ENCODE results near the gene ZC3H4. TPM values are rescaled to one million over a fixed set of nuclear protein-coding genes. Genes with fewer than 3 reads are reported as not detected.
A peak's percentile ranks its signal among the peaks of the same experiment; 100 is the strongest.

Gene ZC3H4
- total RNA-seq, 2 experiments from 2014 or later = 68.5 to 70.2 TPM

- TF ChIP-seq CTCF (IDR thresholded peaks at IDR 0.05) = no peak
- POLR2A ChIA-PET = interaction anchor here (0.6 to 9.4 kb wide), 17 partner anchors 9 to 500 kb away, joined by 3 to 182 read pairs (median 3); partner anchors contain the start of genes CCDC9 and SAE1
- peaks cover 53% of the 10 kb centered on the region for H3K36me3 Mint-ChIP-seq (ENCODE audit: low read depth)
- peak overlapping the region; percentile 99 for H3K27ac Mint-ChIP-seq
- peak overlapping the region; percentile 89 for H3K4me3 Mint-ChIP-seq
- ATAC-seq (no peak), DNase-seq (peak; percentile 68)
- CTCF ChIA-PET = interaction anchor here (0.9 kb wide), 1 partner anchor 17 kb away, joined by 3 read pairs; no protein-coding TSS in a partner anchor
- H3K27me3 Mint-ChIP-seq = no peaks in the 10 kb centered on the region
- H3K9me3 Mint-ChIP-seq = no peaks in the 10 kb centered on the region
- H3K4me1 Mint-ChIP-seq (ENCODE audit: low read depth) = peaks cover 45% of the 10 kb centered on the region
- intact Hi-C loops (cut with micrococcal nuclease) = no loop called here
Observed at GRCh38 chr19:47111006-47111621, 2.5 kb downstream of the ZC3H4 start.

GRCh38 chr19:47110521-47111005 is 3.0 kb downstream of the ZC3H4 start:
- Mint-ChIP-seq H3K36me3 (ENCODE audit: low read depth) (peaks cover 59% of the 10 kb centered on the region), H3K27me3 (no peaks in the 10 kb centered on the region), H3K9me3 (no peaks in the 10 kb centered on the region), H3K4me3 (peak overlapping the region; percentile 89), H3K4me1 (ENCODE audit: low read depth) (peaks cover 50% of the 10 kb centered on the region), H3K27ac (peak overlapping the region; percentile 99)
- no peak for TF ChIP-seq CTCF (IDR thresholded peaks at IDR 0.05)
- intact Hi-C loops (cut with micrococcal nuclease) = no loop called here
- ATAC-seq (no peak), DNase-seq (peak; percentile 64)
- POLR2A ChIA-PET = interaction anchor here (0.6 to 9.4 kb wide), 13 partner anchors 9 to 220 kb away, joined by 3 to 182 read pairs (median 4); partner anchors contain the start of gene CCDC9
- CTCF ChIA-PET = interaction anchor here (0.8 to 2.5 kb wide), 4 partner anchors 19 to 115 kb away, joined by 3 to 12 read pairs (median 3); no protein-coding TSS in a partner anchor

- Mint-ChIP-seq H3K4me1 (ENCODE audit: low read depth) (peaks cover 55% of the 10 kb centered on the region), H3K36me3 (ENCODE audit: low read depth) (peaks cover 60% of the 10 kb centered on the region), H3K27ac (peak overlapping the region; percentile 99), H3K9me3 (no peaks in the 10 kb centered on the region), H3K4me3 (peak overlapping the region; percentile 89), H3K27me3 (no peaks in the 10 kb centered on the region)
- TF ChIP-seq CTCF (IDR thresholded peaks at IDR 0.05) = no peak
- POLR2A ChIA-PET = interaction anchor here (0.6 to 9.4 kb wide), 10 partner anchors 8 to 219 kb away, joined by 3 to 182 read pairs (median 4); partner anchors contain the start of gene CCDC9
- intact Hi-C loops (cut with micrococcal nuclease) = loop anchor here (2.0 kb wide), 1 partner anchor 15 kb away; no protein-coding TSS in a partner anchor
- DNase-seq (peak; percentile 83), ATAC-seq (no peak)
- CTCF ChIA-PET = interaction anchor here (0.6 to 2.5 kb wide), 7 partner anchors 10 to 138 kb away, joined by 3 to 12 read pairs (median 3); no protein-coding TSS in a partner anchor
Observed at GRCh38 chr19:47109541-47110375, 3.8 kb downstream of the ZC3H4 start.

- Mint-ChIP-seq H3K4me3 (peak overlapping the region; percentile 89), H3K27ac (peak overlapping the region; percentile 99), H3K27me3 (no peaks in the 10 kb centered on the region), H3K9me3 (no peaks in the 10 kb centered on the region), H3K36me3 (ENCODE audit: low read depth) (peaks cover 64% of the 10 kb centered on the region), H3K4me1 (ENCODE audit: low read depth) (peaks cover 58% of the 10 kb centered on the region)
- ChIA-PET POLR2A (interaction anchor here (1.3 to 9.4 kb wide), 2 partner anchors 15 to 29 kb away, joined by 4 to 182 read pairs; no protein-coding TSS in a partner anchor), CTCF (interaction anchor here (0.6 to 2.5 kb wide), 6 partner anchors 10 to 139 kb away, joined by 3 to 12 read pairs (median 3); no protein-coding TSS in a partner anchor)
- intact Hi-C loops (cut with micrococcal nuclease) = loop anchor here (2.0 kb wide), 1 partner anchor 14 kb away; no protein-coding TSS in a partner anchor
- TF ChIP-seq CTCF (IDR thresholded peaks at IDR 0.05) = no peak
- no peak for DNase-seq
- no peak for ATAC-seq
Observed at GRCh38 chr19:47109177-47109540, 4.4 kb downstream of the ZC3H4 start.
